Measurements from ENCODE around the gene PRDM1. TPM values are rescaled to one million over a fixed set of nuclear protein-coding genes. Genes with fewer than 3 reads are reported as not detected.

PRDM1 gene
- total RNA-seq, 4 donors from 2014 or later: 5.3 to 13.4 (median 10.6) TPM

GRCh38 chr6:106059331-106059730, 26.8 kb upstream of the PRDM1 start:
- no peak for TF ChIP-seq CTCF (IDR thresholded peaks at IDR 0.05; ENCODE audit: low read depth)

- no peak for TF ChIP-seq CTCF (IDR thresholded peaks at IDR 0.05; ENCODE audit: low read depth)
Measured at GRCh38 chr6:106060167-106060566, 26.0 kb upstream of the PRDM1 start.

GRCh38 chr6:106063448-106063850, 22.7 kb upstream of the PRDM1 start:
- no peak for TF ChIP-seq CTCF (IDR thresholded peaks at IDR 0.05; ENCODE audit: low read depth)

GRCh38 chr6:106064142-106064541, 22.0 kb upstream of the PRDM1 start:
- no peak for TF ChIP-seq CTCF (IDR thresholded peaks at IDR 0.05; ENCODE audit: low read depth)

GRCh38 chr6:106064756-106065155, 21.4 kb upstream of the PRDM1 start:
- no peak for TF ChIP-seq CTCF (IDR thresholded peaks at IDR 0.05; ENCODE audit: low read depth)

GRCh38 chr6:106066989-106067388, 19.1 kb upstream of the PRDM1 start:
- TF ChIP-seq CTCF (IDR thresholded peaks at IDR 0.05; ENCODE audit: low read depth): no peak

- TF ChIP-seq CTCF (IDR thresholded peaks at IDR 0.05; ENCODE audit: low read depth): no peak
Measured at GRCh38 chr6:106069478-106069877, 16.7 kb upstream of the PRDM1 start.

Data from subcutaneous adipose tissue (tissue), 4 donors.